Measurements from ENCODE around the gene DOK6.

Gene DOK6

GRCh38 chr18:69697069-69697468, 296.4 kb downstream of the DOK6 start:
- no peak for DNase-seq

GRCh38 chr18:69697689-69698088, 297.0 kb downstream of the DOK6 start:
- no peak for DNase-seq

DNA sequence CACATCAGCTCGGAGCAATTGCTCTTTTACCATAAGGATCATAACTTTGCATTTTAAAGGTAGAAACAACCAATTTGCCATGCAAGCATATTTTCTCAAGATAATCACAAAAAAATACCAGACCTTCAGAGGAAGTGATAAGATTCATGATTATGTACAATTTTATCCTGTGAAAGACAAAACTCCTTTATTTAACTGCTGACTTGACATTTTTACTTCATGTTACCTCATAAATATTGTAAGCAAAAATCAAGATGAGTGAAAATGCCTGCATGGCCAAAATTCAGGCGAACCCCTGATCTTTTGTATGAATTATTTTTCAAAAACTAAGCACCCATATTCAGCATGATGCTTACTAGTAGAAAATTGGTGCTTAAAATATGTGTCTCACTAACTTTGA, 300.6 kb downstream of the DOK6 start:
- DNase-seq = no peak

DNA sequence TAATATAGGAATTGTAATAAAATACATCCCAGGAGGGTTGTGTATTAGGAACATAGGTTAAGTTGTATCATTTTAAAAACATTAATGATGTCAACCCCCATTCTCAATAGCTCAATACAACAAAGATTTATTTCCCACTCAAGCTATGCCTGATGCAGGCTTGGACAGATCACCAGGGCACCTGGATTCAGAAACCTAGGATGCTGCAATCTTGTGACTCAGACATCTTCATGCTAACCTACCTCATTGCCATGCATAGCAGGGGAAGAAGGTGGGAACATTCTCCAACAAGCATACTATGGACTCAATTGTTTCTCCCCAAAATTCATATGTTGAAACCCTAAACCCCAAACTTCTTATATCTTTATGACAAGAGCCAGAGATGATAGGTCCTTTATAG, 302.8 kb downstream of the DOK6 start:
- DNase-seq = no peak

GRCh38 chr18:69705987-69706386, 305.3 kb downstream of the DOK6 start:
- no peak for DNase-seq

GRCh38 chr18:69708844-69709243, 308.2 kb downstream of the DOK6 start:
- DNase-seq = no peak

DNA sequence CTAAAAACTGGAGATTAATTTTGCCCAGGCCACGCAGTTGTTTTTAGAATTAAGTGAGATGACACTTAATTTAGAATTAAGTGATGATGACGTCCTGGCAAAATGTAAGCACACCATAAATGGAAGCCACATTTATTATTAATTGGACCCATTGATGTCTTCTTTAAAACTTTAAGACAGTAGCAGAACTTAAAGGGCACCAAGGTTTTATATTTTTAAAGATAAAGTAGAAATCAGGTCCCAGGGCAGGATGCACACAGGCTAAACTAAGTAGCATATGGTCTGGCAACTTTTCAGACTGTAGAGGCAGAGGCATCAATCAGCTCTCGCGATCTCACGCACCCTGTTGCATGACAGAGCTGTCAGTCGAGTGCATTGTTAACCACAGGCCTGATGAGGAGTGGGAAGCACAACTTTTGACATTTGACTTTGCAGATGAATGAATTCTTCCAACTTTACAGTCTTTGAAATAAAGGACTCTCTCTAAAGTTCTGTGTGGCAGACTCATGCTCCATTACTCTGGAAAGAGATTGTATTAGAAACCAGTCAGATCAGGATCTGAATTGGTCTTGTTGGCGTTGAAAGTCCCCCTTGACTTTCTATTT, 314.6 kb downstream of the DOK6 start:
- peak; percentile 18 for DNase-seq

DNA sequence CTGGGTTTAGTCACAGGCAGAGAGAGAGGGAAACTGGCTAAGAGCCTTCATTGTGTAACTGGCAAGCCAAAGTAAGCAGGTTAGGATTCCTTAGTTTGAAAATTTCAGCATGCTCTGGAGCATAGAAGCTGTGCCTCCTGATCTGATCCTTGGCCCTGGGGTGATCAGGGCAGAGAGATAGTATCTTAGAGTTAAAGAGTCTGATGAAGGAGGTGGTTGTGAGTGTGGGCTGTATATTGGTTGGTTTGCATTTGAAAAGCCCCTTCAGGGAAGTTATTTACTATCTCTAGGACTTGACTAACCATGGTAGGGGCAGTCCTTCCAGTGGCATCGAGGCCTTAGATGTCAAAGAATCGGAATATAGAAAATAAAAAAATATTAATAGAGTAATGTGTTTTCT, 316.9 kb downstream of the DOK6 start:
- DNase-seq = no peak

DNA sequence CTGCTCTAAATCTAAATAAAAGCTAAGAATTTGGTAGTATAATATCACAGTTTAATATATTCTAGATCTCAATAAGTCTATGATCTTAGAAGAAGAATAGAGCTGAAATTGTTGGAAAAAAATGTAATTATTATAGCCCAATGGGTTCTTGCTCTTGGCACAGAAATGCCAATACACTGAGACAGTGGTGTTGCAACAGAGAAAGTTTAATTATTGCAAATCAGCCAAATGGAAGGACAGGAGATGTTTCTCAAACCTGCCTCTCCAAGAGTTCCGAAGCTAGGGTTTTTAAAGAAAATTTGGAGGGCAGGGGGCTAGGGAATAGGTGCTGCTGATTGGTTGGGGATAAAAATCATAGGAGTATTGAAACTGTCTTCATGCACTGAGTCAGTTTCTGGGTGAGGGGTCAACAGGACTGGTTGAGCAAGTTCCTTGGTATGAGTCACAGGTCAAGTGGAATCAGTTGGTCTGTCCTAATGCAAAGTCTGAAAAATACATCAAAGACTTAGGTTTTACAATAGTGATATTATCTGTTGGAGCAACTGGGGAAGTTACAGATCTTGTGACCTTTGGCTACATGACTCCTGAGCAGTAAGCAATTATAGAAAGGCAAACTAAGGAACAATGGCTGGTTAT, 318.3 kb downstream of the DOK6 start:
- peak; percentile 5 for DNase-seq

DNA sequence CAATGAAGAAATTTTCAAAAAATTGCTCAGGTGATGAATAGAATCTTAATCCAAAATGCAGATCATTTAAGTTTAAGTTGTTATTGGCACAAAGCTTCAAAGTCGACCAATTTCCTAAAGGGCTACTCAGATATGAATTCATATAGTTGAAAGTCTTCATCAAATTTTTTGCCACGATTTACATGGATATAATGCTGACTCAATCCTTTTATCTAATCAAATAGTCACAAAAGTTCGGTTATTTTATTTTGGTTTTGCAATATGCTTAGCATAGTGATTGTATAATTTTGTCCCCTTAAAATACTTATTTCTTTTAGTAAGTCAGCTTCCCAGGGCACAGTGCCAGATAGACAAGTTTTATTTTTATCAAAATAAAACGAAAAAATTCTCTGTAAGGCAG, 319.7 kb downstream of the DOK6 start:
- no peak for DNase-seq

GRCh38 chr18:69723434-69723833, 322.7 kb downstream of the DOK6 start:
- no peak for DNase-seq

DNA sequence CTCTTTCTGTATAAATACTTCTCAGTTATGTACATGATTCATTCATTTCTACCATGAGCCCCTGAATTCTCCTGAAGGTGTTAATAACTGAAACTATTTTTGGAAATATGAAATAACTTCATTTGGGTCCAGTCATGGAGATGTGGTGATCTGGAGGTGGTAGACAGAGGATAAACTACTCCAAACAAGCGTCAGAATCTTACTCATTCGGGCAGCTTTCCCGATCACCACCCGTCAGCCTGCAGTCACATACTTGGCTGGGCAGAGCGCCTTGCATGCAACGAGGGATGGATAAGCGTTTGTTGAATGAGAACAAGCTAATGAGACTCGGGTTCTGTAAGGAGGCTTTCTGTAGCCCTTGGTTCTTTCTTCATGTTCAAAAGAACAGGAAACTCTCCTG, 324.3 kb downstream of the DOK6 start:
- no peak for DNase-seq

- no peak for DNase-seq
Observed at GRCh38 chr18:69725855-69726508, 325.3 kb downstream of the DOK6 start.

- DNase-seq = no peak
Observed at GRCh38 chr18:69727912-69728572, 327.4 kb downstream of the DOK6 start.

DNA sequence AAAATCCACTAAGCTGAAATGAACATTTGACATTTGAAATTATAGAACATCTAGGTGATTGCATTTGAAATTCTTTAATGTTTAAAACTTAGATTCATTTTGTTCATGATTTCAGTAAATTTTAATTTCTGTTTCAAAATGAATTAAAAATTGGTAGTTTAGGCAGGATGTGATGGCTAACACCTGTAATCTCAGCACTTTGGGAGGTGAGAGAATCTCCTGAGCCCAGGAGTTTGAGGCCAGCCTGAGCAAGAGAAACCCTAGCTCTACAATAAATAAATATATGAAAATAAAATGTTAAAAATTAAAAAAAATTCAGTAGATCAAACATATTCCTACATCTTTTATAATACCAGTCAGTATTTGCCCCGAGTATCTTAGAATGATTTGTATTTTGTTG, 330.0 kb downstream of the DOK6 start:
- DNase-seq = no peak

DNA sequence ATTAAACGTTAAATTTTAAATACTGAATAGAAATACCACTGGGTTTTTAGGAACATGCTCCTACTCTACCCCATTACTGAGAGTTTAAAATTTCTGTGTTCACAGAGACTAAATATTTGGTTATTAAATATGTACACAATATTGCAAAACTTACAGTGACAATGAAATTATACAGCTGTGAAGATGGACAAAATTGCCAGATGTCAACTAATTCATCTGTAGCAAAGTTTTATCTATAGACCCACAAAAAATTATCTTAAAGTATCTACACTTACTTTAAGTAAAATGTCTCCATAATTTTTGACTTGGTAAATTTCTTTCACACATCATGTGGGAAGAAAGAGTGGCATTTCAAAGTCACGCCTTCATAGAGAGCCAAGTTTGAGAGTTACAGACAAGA, 333.8 kb downstream of the DOK6 start:
- DNase-seq = no peak

- no peak for DNase-seq
Observed at GRCh38 chr18:69736730-69737129, 336.0 kb downstream of the DOK6 start.

DNA sequence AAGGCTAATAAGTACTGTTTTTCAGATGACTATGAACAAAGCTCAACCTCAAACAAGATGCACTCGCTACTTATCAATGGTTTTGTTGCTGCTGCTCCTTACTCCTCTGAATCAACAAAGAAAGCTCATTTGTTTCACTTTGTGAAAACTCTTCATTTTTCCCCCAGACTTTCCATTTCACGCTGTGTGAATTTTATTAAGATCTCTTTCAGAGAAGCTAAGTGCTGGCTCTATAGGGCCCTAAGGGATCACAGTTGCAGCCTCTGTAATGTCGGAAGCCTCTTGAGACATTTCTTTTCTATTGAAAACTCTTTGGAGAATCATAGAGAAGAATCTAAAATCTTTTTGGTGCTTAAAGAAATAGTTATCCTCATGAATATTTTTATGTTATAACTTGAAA, 337.2 kb downstream of the DOK6 start:
- DNase-seq = no peak

DNA sequence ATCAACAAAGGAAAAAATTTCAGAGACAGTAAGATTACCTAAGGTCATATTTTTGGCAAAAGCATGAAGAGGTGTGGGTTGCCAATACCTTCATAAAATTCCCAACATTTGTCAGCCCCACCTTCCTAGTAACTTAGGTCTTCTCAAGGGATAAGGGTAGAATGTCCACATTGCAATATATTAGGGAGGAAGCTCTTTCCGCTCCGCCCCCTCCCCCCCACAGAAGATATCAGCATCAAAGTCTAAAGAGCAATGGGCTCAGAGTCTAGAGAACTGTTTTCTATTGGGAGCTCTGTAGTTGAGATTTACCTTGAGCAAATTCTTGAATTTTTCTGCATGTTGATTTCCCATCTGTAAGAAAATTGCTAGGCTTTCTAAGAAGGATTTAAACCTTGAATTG, 346.7 kb downstream of the DOK6 start:
- DNase-seq = no peak

DNA sequence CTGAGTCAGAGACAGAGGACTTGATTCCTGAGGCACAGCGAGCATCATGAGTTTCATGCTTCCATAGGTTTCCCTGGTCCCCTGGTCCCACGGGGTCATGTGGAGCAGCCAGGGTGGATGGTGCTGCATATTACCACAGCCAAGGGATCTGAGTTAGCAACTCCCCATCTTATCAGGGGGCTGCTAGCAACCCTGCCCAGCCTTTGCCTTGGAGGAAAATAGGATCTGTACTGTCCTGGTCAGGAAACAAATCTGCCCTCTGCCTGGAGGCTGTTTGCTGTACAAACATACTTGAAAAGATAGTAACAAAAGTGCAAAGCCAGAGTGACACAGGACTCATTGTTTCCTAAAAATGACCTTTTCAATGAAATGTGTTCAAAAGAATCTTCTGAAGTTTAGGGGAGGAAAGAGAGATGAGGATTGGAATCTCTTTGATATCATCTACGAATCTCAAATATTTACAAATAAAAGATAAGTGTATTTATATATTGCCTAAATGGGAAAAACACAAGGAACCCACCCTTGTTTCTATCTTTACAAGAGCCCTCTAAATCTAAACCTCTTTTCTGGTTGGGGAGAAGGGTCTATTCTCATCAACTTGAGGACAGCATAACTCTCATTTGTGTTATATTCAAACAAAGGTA, 352.2 kb downstream of the DOK6 start:
- no peak for DNase-seq

GRCh38 chr18:69754108-69754507, 353.4 kb downstream of the DOK6 start:
- no peak for DNase-seq

- no peak for DNase-seq
Observed at GRCh38 chr18:69755041-69755440, 354.4 kb downstream of the DOK6 start.

DNA sequence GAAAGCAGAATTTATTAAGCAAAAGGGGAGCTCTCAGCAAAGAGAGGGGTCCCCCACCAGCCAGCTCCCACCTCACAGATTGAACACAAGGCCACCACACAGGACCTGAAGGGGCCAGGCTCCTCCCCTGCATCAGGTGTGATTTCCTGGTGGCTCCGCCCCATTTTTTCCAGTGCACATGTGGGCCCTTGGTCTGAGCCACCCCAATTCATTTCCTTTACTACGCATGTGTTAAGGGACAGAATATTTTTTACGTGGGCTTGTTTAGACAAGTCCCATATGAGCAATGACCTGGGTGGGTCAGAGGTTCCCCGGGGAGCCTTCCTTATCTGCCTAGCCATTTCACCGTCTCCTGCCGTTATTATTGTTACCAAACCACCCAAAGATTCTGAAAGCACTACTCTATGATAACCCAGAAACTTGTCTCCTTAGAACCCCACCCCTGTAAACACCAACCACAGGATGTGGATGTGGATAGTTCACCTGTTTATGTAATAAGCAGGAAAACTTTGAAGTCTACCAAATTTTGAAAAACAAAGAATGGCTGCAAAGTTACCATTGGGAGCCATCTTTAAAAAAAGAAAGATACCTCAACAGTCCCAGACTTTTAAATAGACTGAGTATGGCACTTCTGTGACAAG, 355.3 kb downstream of the DOK6 start:
- DNase-seq = no peak

Data from OCI-M1 (cell line).